Cardiac muscle cell (in vitro differentiated cells and primary cell): ENCODE measurements around the gene WDR86. TPM values are rescaled to one million over a fixed set of nuclear protein-coding genes. Genes with fewer than 3 reads are reported as not detected.

Experiments used
- DNase-seq, 2 donors: peaks; one replicate each; pipeline versions ENCODE4 v3.0.0 to v3.0.0-alpha.2; 2010 to 2017; ENCODE audit warnings: low read depth in 1 of 2, low spot score in 1 of 2
- H3K27ac ChIP-seq: fragments of 200-600 bp; sonication (generic); 2 replicates; pipeline ENCODE4 v1.5.1; 2016
- H3K27me3 ChIP-seq: fragments of 200-600 bp; sonication (generic); 2 replicates; pipeline ENCODE4 v1.6.0; 2016; ENCODE audit warnings: control low read depth
- H3K36me3 ChIP-seq: fragments of 200-600 bp; sonication (generic); 2 replicates; pipeline ENCODE4 v1.5.1; 2016; ENCODE audit warnings: control low read depth
- H3K4me1 ChIP-seq: fragments of 200-600 bp; sonication (generic); 2 replicates; pipeline ENCODE4 v1.8.1; 2017; ENCODE audit warnings: low read depth, mild to moderate bottlenecking, mixed run types
- H3K4me3 ChIP-seq: fragments of 200-600 bp; sonication (generic); 2 replicates; pipeline ENCODE4 v1.5.1; 2016; ENCODE audit warnings: mild to moderate bottlenecking
- H3K9me3 ChIP-seq: fragments of 200-600 bp; sonication (generic); 2 replicates; pipeline ENCODE4 v1.5.1; 2017; ENCODE audit warnings: low read depth, mild to moderate bottlenecking, control low read depth
- CTCF ChIP-seq: IDR thresholded peaks from 2 replicates; pipeline ENCODE4 v1.5.1; 2012; ENCODE audit warnings: low read depth, mild to moderate bottlenecking, low read length
- polyA plus RNA-seq: library from polyadenylated mRNA; unstranded; fragments of >200 nt; fragmentation: Nextera tagmentation; extraction: Ambion mirVana; gene quantifications from 2 replicates; pipeline ENCODE4 v1.2.1, GENCODE V29; 2016
- total RNA-seq: library from RNA; depleted of rRNA; stranded (reverse); fragments of >200 nt; gene quantifications from 2 replicates; pipeline ENCODE4 v1.2.3, GENCODE V29; 2016

The WDR86 gene
- total and polyA plus RNA-seq, 2 experiments from 2014 or later: 58.8 to 130 TPM

- no peaks in the 10 kb centered on the region for H3K9me3 ChIP-seq
- no peak for TF ChIP-seq CTCF
Observed at GRCh38 chr7:151393031-151393977, 16.5 kb downstream of the WDR86 start.

GRCh38 chr7:151392426-151392825, 17.4 kb downstream of the WDR86 start:
- H3K4me3 ChIP-seq: no peak overlapping the region
- no peak for DNase-seq
- H3K36me3 ChIP-seq: no peaks in the 10 kb centered on the region
- no peaks in the 10 kb centered on the region for H3K9me3 ChIP-seq
- TF ChIP-seq CTCF: no peak
- no peak overlapping the region for H3K27ac ChIP-seq
- H3K27me3 ChIP-seq: no peaks in the 10 kb centered on the region
- no peaks in the 10 kb centered on the region for H3K4me1 ChIP-seq

More at GRCh38 chr7:151393031-151393977, 16.5 kb downstream of the WDR86 start:
- Histone ChIP-seq H3K4me3 (no peak overlapping the region), H3K36me3 (peaks cover 5% of the 10 kb centered on the region), H3K27me3 (no peaks in the 10 kb centered on the region), H3K4me1 (no peaks in the 10 kb centered on the region), H3K27ac (no peak overlapping the region)
- DNase-seq: no peak

GRCh38 chr7:151392002-151392401, 17.8 kb downstream of the WDR86 start:
- Histone ChIP-seq H3K9me3 (no peaks in the 10 kb centered on the region), H3K27ac (no peak overlapping the region), H3K4me1 (no peaks in the 10 kb centered on the region), H3K4me3 (no peak overlapping the region), H3K27me3 (no peaks in the 10 kb centered on the region), H3K36me3 (no peaks in the 10 kb centered on the region)
- no peak for TF ChIP-seq CTCF
- no peak for DNase-seq

GRCh38 chr7:151391358-151391730, 18.5 kb downstream of the WDR86 start:
- DNase-seq: no peak
- H3K36me3 ChIP-seq: no peaks in the 10 kb centered on the region
- H3K27ac ChIP-seq: no peak overlapping the region
- no peak for TF ChIP-seq CTCF
- H3K4me1 ChIP-seq: no peaks in the 10 kb centered on the region
- H3K4me3 ChIP-seq: no peak overlapping the region
- H3K9me3 ChIP-seq: no peaks in the 10 kb centered on the region
- H3K27me3 ChIP-seq: no peaks in the 10 kb centered on the region

- no peak overlapping the region for H3K4me3 ChIP-seq
- no peaks in the 10 kb centered on the region for H3K27me3 ChIP-seq
- no peaks in the 10 kb centered on the region for H3K36me3 ChIP-seq
- H3K27ac ChIP-seq: no peak overlapping the region
- no peak for DNase-seq
- H3K4me1 ChIP-seq: no peaks in the 10 kb centered on the region
- H3K9me3 ChIP-seq: no peaks in the 10 kb centered on the region
- TF ChIP-seq CTCF: no peak
Observed at GRCh38 chr7:151390598-151391357, 19.1 kb downstream of the WDR86 start.
